ENCODE data around the gene GPRIN2. TPM values are rescaled to one million over a fixed set of nuclear protein-coding genes. Genes with fewer than 3 reads are reported as not detected.
"Not testable (repeated sequence)": the region's sequence is repeated elsewhere in the genome, so short reads cannot be mapped to it uniquely, and the experiment has no call there.

Gene GPRIN2
- total RNA-seq, 1 donor from 2014 or later = not detected

DNA sequence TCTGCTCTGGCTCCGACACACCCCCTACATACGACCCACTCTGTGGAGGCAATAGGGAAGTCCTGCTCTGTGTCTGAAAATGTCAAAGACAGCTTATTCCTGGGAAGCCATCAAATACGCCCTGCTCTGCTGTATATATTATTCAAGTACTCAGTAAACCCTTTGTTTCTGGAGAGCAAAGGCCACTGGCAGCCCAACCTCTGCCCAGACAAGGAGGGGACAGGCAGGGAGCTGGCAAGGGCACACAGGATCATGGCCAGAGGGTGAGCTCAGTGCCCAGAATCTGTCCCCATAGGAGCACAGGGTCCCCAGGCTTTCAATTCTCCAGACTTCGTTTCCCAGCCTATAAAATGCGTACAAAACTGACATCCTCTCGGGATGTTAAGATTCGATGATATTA, 43.7 kb downstream of the GPRIN2 start:
- DNase-seq (ENCODE audit: missing footprints); intact Hi-C loops (cut with DNase I); ATAC-seq: not testable (repeated sequence)

DNA sequence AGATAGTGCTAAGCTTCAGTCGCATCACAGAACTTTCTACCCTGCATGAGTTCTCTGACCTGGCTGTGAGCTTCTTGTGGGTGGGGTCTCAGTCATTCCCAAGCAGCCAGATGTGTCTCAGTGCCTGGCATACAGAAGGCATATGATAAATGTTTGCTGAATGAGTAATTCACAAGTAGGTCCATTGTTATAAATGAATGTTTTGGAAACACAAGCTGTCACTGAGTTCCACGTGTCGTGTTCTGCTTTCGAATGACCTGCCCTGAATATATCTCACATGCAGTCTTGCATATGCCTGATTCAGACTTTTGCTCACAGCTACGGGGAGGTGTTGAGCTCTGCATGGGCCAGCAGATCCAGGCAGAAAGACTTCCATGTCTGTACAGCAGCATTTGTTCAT, 44.5 kb downstream of the GPRIN2 start:
- ATAC-seq; DNase-seq (ENCODE audit: missing footprints); intact Hi-C loops (cut with DNase I): not testable (repeated sequence)

Other genes with a start within 250 kb of the GPRIN2 start
- 0.68 TPM for gene ANXA8L1, start 180.9 kb downstream of the GPRIN2 start, total RNA-seq
- gene NPY4R, start 90.7 kb downstream of the GPRIN2 start, total RNA-seq = not detected
- 3.2 TPM for gene SYT15, start 22.5 kb upstream of the GPRIN2 start, total RNA-seq

Data from Right ventricle myocardium inferior (tissue), 1 donor.